HEK293 (cell line): ENCODE measurements around the gene TMEM187.

Source experiments
- GLIS2 ChIP-seq: fragments of 450-650 bp; formaldehyde crosslinking; IDR thresholded peaks from 2 replicates; pipeline ENCODE4 v1.5.1; 2016; ENCODE audit warnings: missing biosample characterization, missing genetic modification characterization
- KLF17 ChIP-seq: fragments of 450-650 bp; formaldehyde crosslinking; IDR thresholded peaks from 2 replicates; pipeline ENCODE4 v1.5.1; 2016; ENCODE audit warnings: missing biosample characterization, missing genetic modification characterization
- KLF9 ChIP-seq: fragments of 450-650 bp; formaldehyde crosslinking; IDR thresholded peaks from 2 replicates; pipeline ENCODE4 v1.5.1; 2016; ENCODE audit warnings: missing biosample characterization, missing genetic modification characterization, low read depth
- PBX3 ChIP-seq: sonication (generic); formaldehyde crosslinking; IDR thresholded peaks from 2 replicates; pipeline ENCODE4 v1.8.1; 2022; ENCODE audit warnings: mild to moderate bottlenecking, moderate library complexity, missing genetic modification reagents
- PRDM4 ChIP-seq: fragments of 450-650 bp; formaldehyde crosslinking; IDR thresholded peaks from 2 replicates; pipeline ENCODE4 v1.5.1; 2017; ENCODE audit warnings: missing biosample characterization, missing genetic modification characterization
- TCF7L2 ChIP-seq: IDR thresholded peaks from 2 replicates; pipeline ENCODE4 v1.6.1; 2011; ENCODE audit warnings: low read depth, mild to moderate bottlenecking, inconsistent platforms, low read length, moderate library complexity, borderline replicate concordance
- TRIM28 ChIP-seq: IDR thresholded peaks from 2 replicates; pipeline ENCODE4 v1.6.1; 2011; ENCODE audit warnings: low read length, control low read depth, borderline replicate concordance
- ZBTB44 ChIP-seq: fragments of 450-650 bp; IDR thresholded peaks from 2 replicates; pipeline ENCODE4 v1.5.1; 2018; ENCODE audit warnings: missing biosample characterization, mild to moderate bottlenecking, missing genetic modification characterization
- ZBTB6 ChIP-seq: fragments of 450-650 bp; formaldehyde crosslinking; IDR thresholded peaks from 2 replicates; pipeline ENCODE4 v1.5.1; 2017; ENCODE audit warnings: missing biosample characterization, missing genetic modification characterization
- ZFHX2 ChIP-seq: fragments of 450-650 bp; formaldehyde crosslinking; conservative IDR thresholded peaks from 2 replicates; pipeline ENCODE4 v1.5.1; 2016; ENCODE audit warnings: missing biosample characterization, missing genetic modification characterization
- ZFP69B ChIP-seq: fragments of 450-650 bp; formaldehyde crosslinking; IDR thresholded peaks from 2 replicates; pipeline ENCODE4 v1.5.1; 2016; ENCODE audit warnings: missing biosample characterization, missing genetic modification characterization
- ZNF174 ChIP-seq: fragments of 450-650 bp; formaldehyde crosslinking; IDR thresholded peaks from 2 replicates; pipeline ENCODE4 v1.5.0; 2017; ENCODE audit warnings: missing biosample characterization, mild to moderate bottlenecking, missing genetic modification characterization
- ZNF19 ChIP-seq: fragments of 450-650 bp; formaldehyde crosslinking; IDR thresholded peaks from 2 replicates; pipeline ENCODE4; 2016; ENCODE audit warnings: missing biosample characterization, missing genetic modification characterization, low read depth
- ZNF239 ChIP-seq: fragments of 450-650 bp; formaldehyde crosslinking; IDR thresholded peaks from 2 replicates; pipeline ENCODE4 v1.5.1; 2016; ENCODE audit warnings: missing biosample characterization, missing genetic modification characterization
- ZNF311 ChIP-seq: fragments of 450-650 bp; formaldehyde crosslinking; IDR thresholded peaks from 2 replicates; pipeline ENCODE4 v1.5.1; 2017; ENCODE audit warnings: missing biosample characterization, missing genetic modification characterization, borderline replicate concordance
- ZNF341 ChIP-seq: fragments of 450-650 bp; formaldehyde crosslinking; IDR thresholded peaks from 2 replicates; pipeline ENCODE4; 2016; ENCODE audit warnings: low read depth, missing biosample characterization, missing genetic modification characterization
- ZNF510 ChIP-seq: fragments of 450-650 bp; formaldehyde crosslinking; IDR thresholded peaks from 2 replicates; pipeline ENCODE4 v1.5.1; 2018; ENCODE audit warnings: mild to moderate bottlenecking, missing genetic modification characterization, missing biosample characterization; ENCODE audit not compliant: insufficient replicate concordance
- ZNF600 ChIP-seq: fragments of 450-650 bp; formaldehyde crosslinking; IDR thresholded peaks from 2 replicates; pipeline ENCODE4 v1.5.1; 2016; ENCODE audit warnings: missing biosample characterization, missing genetic modification characterization
- ZNF623 ChIP-seq: fragments of 450-650 bp; formaldehyde crosslinking; IDR thresholded peaks from 2 replicates; pipeline ENCODE4 v1.5.1; 2016; ENCODE audit warnings: missing biosample characterization, missing genetic modification characterization
- ZNF670 ChIP-seq: fragments of 450-650 bp; formaldehyde crosslinking; IDR thresholded peaks from 2 replicates; pipeline ENCODE4 v1.5.1; 2016; ENCODE audit warnings: missing biosample characterization, missing genetic modification characterization, low read depth
- ZNF707 ChIP-seq: fragments of 450-650 bp; formaldehyde crosslinking; IDR thresholded peaks from 2 replicates; pipeline ENCODE4 v1.5.1; 2016; ENCODE audit warnings: missing biosample characterization, missing genetic modification characterization
- ZNF768 ChIP-seq: fragments of 450-650 bp; formaldehyde crosslinking; IDR thresholded peaks from 2 replicates; pipeline ENCODE4 v1.5.1; 2018; ENCODE audit warnings: missing biosample characterization, mild to moderate bottlenecking, missing genetic modification characterization
- ZNF776 ChIP-seq: fragments of 450-650 bp; formaldehyde crosslinking; IDR thresholded peaks from 2 replicates; pipeline ENCODE4 v1.5.0; 2017; ENCODE audit warnings: missing biosample characterization, missing genetic modification characterization, borderline replicate concordance
- ZNF843 ChIP-seq: fragments of 450-650 bp; formaldehyde crosslinking; IDR thresholded peaks from 2 replicates; pipeline ENCODE4 v1.5.1; 2016; ENCODE audit warnings: missing biosample characterization, missing genetic modification characterization
- ZSCAN23 ChIP-seq: fragments of 450-650 bp; formaldehyde crosslinking; IDR thresholded peaks from 2 replicates; pipeline ENCODE4 v1.5.1; 2016; ENCODE audit warnings: missing biosample characterization, missing genetic modification characterization
- ZXDB ChIP-seq: fragments of 450-650 bp; formaldehyde crosslinking; IDR thresholded peaks from 2 replicates; pipeline ENCODE4 v1.5.1; 2016; ENCODE audit warnings: missing biosample characterization, missing genetic modification characterization

The TMEM187 gene

GRCh38 chrX:153928846-153929245 is 43.7 kb upstream of the TMEM187 start (continued):
- TF ChIP-seq ZBTB44 (no peak), ZNF174 (tag by site-specific recombination) (no peak), ZBTB6 (tag by site-specific recombination) (no peak), TCF7L2 (no peak), ZNF600 (tag by site-specific recombination) (peak; percentile 4; the same call in 1 of the 2 replicates), ZNF510 (tag by site-specific recombination) (no peak), GLIS2 (tag by site-specific recombination) (no peak; the same call in 1 of the 2 replicates), ZFP69B (tag by site-specific recombination) (no peak), TRIM28 (no peak), KLF9 (tag by site-specific recombination) (no peak), ZNF311 (tag by site-specific recombination) (no peak), ZNF19 (tag by site-specific recombination) (no peak), ZNF707 (tag by site-specific recombination) (no peak), ZXDB (tag by site-specific recombination) (no peak), KLF17 (tag by site-specific recombination) (no peak), ZNF341 (tag by site-specific recombination) (peak; percentile 43; the same call in 1 of the 2 replicates), ZFHX2 (tag by site-specific recombination) (0 out of 2 replicates have a peak, but pooled peaks have one; percentile 30), ZNF239 (no peak), PBX3 (CRISPR knock-in tag) (no peak), ZNF776 (no peak), ZNF670 (tag by site-specific recombination) (no peak), ZNF843 (no peak), ZNF768 (no peak), ZSCAN23 (tag by site-specific recombination) (no peak), ZNF623 (tag by site-specific recombination) (no peak), PRDM4 (tag by site-specific recombination) (no peak)
